ENCODE measurements around the gene SMIM3.

SMIM3 gene

GRCh38 chr5:150794927-150795326 lies 16.4 kb downstream of the SMIM3 start:
- POLR2A ChIA-PET = no interaction called here
- CTCF ChIA-PET = no interaction called here

GRCh38 chr5:150797384-150797783 lies 18.8 kb downstream of the SMIM3 start:
- ChIA-PET CTCF (no interaction called here), POLR2A (no interaction called here)
- H3K9me3 ChIP-seq (ENCODE audit: control insufficient read depth, insufficient read depth, low read depth, low read length) = no peaks in the 10 kb centered on the region
- H3K36me3 ChIP-seq (ENCODE audit: control insufficient read depth in 2 of 2, insufficient read depth in 1 of 2, low read length in 2 of 2) = no peaks in the 10 kb centered on the region
- H3K27ac ChIP-seq (ENCODE audit: extremely low read depth, low read depth, low read length) = no peak overlapping the region
- H3K4me1 ChIP-seq (ENCODE audit: control insufficient read depth, insufficient read depth, low read length) = no peaks in the 10 kb centered on the region
- H3K4me3 ChIP-seq (ENCODE audit: low read depth, low read length) = no peak overlapping the region
- TF ChIP-seq ZNF654 (tag by site-specific recombination; IDR thresholded peaks at IDR 0.05; ENCODE audit: low read depth) (no peak), ZNF843 (tag by site-specific recombination; IDR thresholded peaks at IDR 0.05) (no peak), ZNF26 (tag by site-specific recombination; IDR thresholded peaks at IDR 0.05) (no peak), ZNF621 (tag by site-specific recombination; IDR thresholded peaks at IDR 0.05) (no peak), ZNF747 (tag by site-specific recombination; IDR thresholded peaks at IDR 0.05) (no peak), ZNF449 (tag by site-specific recombination; IDR thresholded peaks at IDR 0.05) (no peak), ZNF416 (tag by site-specific recombination; IDR thresholded peaks at IDR 0.05) (no peak)

More at GRCh38 chr5:150794927-150795326, 16.4 kb downstream of the SMIM3 start:
- no peak overlapping the region for H3K4me3 ChIP-seq (ENCODE audit: low read depth, low read length)
- H3K36me3 ChIP-seq (ENCODE audit: control insufficient read depth in 2 of 2, insufficient read depth in 1 of 2, low read length in 2 of 2) = no peaks in the 10 kb centered on the region
- H3K9me3 ChIP-seq (ENCODE audit: control insufficient read depth, insufficient read depth, low read depth, low read length) = no peaks in the 10 kb centered on the region
- H3K27ac ChIP-seq (ENCODE audit: extremely low read depth, low read depth, low read length) = no peak overlapping the region
- H3K4me1 ChIP-seq (ENCODE audit: control insufficient read depth, insufficient read depth, low read length) = peaks cover 6% of the 10 kb centered on the region; the same call in 1 of the 2 replicates
- TF ChIP-seq ZNF670 (tag by site-specific recombination; IDR thresholded peaks at IDR 0.05; ENCODE audit: low read depth) (no peak), ZSCAN30 (tag by site-specific recombination; IDR thresholded peaks at IDR 0.05) (no peak), ZNF76 (tag by site-specific recombination; IDR thresholded peaks at IDR 0.05; ENCODE audit: borderline replicate concordance, low read depth) (no peak), ZNF223 (tag by site-specific recombination; IDR thresholded peaks at IDR 0.05) (no peak), ZBTB11 (tag by site-specific recombination; conservative IDR thresholded peaks at IDR 0.05; ENCODE audit: low read depth) (no peak), ZNF184 (tag by site-specific recombination; IDR thresholded peaks at IDR 0.05) (no peak), ZNF19 (tag by site-specific recombination; IDR thresholded peaks at IDR 0.05; ENCODE audit: low read depth) (no peak), ZBTB6 (tag by site-specific recombination; IDR thresholded peaks at IDR 0.05) (no peak), ZNF24 (tag by site-specific recombination; IDR thresholded peaks at IDR 0.05) (no peak), ZNF404 (tag by site-specific recombination; IDR thresholded peaks at IDR 0.05) (no peak), ZNF549 (tag by site-specific recombination; IDR thresholded peaks at IDR 0.05) (no peak), ZNF510 (tag by site-specific recombination; IDR thresholded peaks at IDR 0.05; ENCODE audit: insufficient replicate concordance) (no peak), ZNF791 (tag by site-specific recombination; IDR thresholded peaks at IDR 0.05) (no peak), ZNF10 (tag by site-specific recombination; IDR thresholded peaks at IDR 0.05) (no peak), ZNF768 (tag by site-specific recombination; IDR thresholded peaks at IDR 0.05) (no peak), ZBTB17 (tag by site-specific recombination; IDR thresholded peaks at IDR 0.05) (no peak)
